Measurements from ENCODE around the gene CT47A7.
"Not testable (repeated sequence)": the region's sequence is repeated elsewhere in the genome, so short reads cannot be mapped to it uniquely, and the experiment has no call there.

The CT47A7 gene

GRCh38 chrX:120956500-120956899 is at the start of gene CT47A7:
Gene CT47A7, minus strand, starts transcription at chrX:120956600. Its CDS starts 255 bp downstream, at chrX:120956345.
- not testable (repeated sequence) for DNase-seq (ENCODE audit: low read depth)

DNA sequence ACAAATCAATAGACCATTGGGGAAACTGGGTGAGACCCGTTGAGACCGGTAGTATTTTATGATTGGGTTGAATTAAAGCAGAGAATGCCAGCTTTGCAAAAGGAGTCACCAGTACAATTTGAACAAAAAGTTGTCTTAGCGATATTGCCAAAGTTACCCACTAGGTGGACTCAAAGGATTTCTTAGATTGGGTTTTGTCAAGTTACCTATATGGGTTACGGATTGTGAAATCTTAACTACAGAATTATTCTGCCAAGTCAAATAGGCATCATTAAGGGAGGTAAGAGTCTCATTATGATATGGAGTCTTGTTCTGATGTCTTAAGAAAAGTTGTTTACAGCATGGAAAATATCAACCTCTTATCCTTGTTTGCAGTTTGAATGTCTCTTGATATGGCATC is 44.2 kb upstream of the CT47A7 start:
- DNase-seq (ENCODE audit: low read depth) = no peak

- DNase-seq (ENCODE audit: low read depth) = no peak
Observed at GRCh38 chrX:120999413-120999812, 43.0 kb upstream of the CT47A7 start.

GRCh38 chrX:120985660-120986059 is 29.3 kb upstream of the CT47A7 start, which contains the start of gene CT47A1:
Gene CT47A1, minus strand, starts transcription at chrX:120985760. Its CDS starts 231 bp downstream, at chrX:120985529.
- DNase-seq (ENCODE audit: low read depth) = not testable (repeated sequence)
